Right cardiac atrium (tissue), 5 donors: Measurements from ENCODE around the gene ETS2. TPM values are rescaled to one million over a fixed set of nuclear protein-coding genes. Genes with fewer than 3 reads are reported as not detected.

Experiments
- ATAC-seq, 2 donors: fragments of 200-7000 bp; cut with Tn5 transposase; one replicate each; pipeline versions ENCODE4 v1.8.0 to v1.9.1; 2020; ENCODE audit warnings: moderate library complexity in 2 of 2, mild to moderate bottlenecking in 1 of 2
- DNase-seq, 3 donors: peaks; one replicate each; pipeline ENCODE4 v3.0.0-alpha.2; 2020
- H3K27ac ChIP-seq: one replicate; pipeline ENCODE4 v1.5.1; 2013; ENCODE audit warnings: mild to moderate bottlenecking, low read length, control low read depth, moderate library complexity
- H3K27me3 ChIP-seq: one replicate; pipeline ENCODE4 v1.6.1; 2013; ENCODE audit not compliant: control insufficient read depth, insufficient read depth
- H3K4me1 ChIP-seq: one replicate; pipeline ENCODE4 v1.6.1; 2013; ENCODE audit warnings: low read length; ENCODE audit not compliant: control insufficient read depth, insufficient read depth
- H3K4me3 ChIP-seq: one replicate; pipeline ENCODE4 v1.5.1; 2013; ENCODE audit warnings: low read length, control low read depth
- H3K9me3 ChIP-seq: one replicate; pipeline ENCODE4 v1.6.1; 2013; ENCODE audit warnings: low read length; ENCODE audit not compliant: control insufficient read depth
- WGBS: extraction: QIAGEN DNeasy Blood & Tissue Kit; methylation state at CpG from one replicate; pipeline ENCODE4 v1.1.7; 2013; 5-methylcytosine and 5-hydroxymethylcytosine counted together
- intact Hi-C, 4 donors: fragments of 100-400 bp; cut with DNase I; formaldehyde crosslinking; loops; one replicate each; pipeline versions ENCODE4 v1.11.0 to v1.14.0; 2022 to 2023
- polyA plus RNA-seq: library from polyadenylated mRNA; stranded (reverse); fragments of 200-250 nt; gene quantifications from one replicate; pipeline ENCODE4 v1.2.3, GENCODE V29; 2013
- total RNA-seq, 4 donors: library from RNA; stranded (reverse); fragmentation: NEBNext Ultra II Directional; extraction: Animal tissue kit (Norgen Biotek cat#: 25700); gene quantifications; one replicate each; pipeline ENCODE4 v1.2.1, GENCODE V29; 2021
- donor health status: healthy with polysubstance abuse.
- donor health status: DM: no; HTN: yes; CAD: no.
- donor health status: DM: no; HTN: no; CAD: no.
- donor health status: DM: no; HTN: yes; CAD: no; lungs with severe emphysema.
- donor health status: DM: yes; HTN: yes; CAD: no.

Gene ETS2
- total and polyA plus RNA-seq, 5 donors: 29.7 to 76.3 (median 44.4) TPM

DNA sequence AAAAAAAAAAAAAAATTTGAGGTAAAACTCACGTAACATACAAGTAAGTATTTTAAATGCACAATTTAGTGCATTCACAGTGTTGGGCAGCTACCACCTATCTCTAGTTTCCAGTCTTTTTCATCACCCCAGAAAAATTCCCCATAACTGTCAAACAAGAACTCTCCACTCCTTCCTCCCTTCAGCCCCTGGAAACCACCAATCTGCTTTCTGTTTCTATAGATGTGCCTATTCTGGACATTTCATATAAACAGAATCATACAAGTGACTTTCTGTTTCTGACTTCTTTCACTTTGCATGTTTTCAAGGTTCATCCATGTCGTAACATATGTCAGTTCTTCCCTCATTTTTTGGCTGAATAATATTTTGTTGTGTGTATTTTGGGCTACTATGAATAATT, 24.9 kb upstream of the ETS2 start:
- Histone ChIP-seq H3K27me3 (no peaks in the 10 kb centered on the region), H3K27ac (no peak overlapping the region), H3K4me1 (no peaks in the 10 kb centered on the region), H3K9me3 (no peaks in the 10 kb centered on the region), H3K4me3 (no peak overlapping the region)
- no peak for ATAC-seq
- WGBS: 89% methylated on average over 2 of the region's 2 CpGs
- intact Hi-C loops: no loop called here
- no peak for DNase-seq

DNA sequence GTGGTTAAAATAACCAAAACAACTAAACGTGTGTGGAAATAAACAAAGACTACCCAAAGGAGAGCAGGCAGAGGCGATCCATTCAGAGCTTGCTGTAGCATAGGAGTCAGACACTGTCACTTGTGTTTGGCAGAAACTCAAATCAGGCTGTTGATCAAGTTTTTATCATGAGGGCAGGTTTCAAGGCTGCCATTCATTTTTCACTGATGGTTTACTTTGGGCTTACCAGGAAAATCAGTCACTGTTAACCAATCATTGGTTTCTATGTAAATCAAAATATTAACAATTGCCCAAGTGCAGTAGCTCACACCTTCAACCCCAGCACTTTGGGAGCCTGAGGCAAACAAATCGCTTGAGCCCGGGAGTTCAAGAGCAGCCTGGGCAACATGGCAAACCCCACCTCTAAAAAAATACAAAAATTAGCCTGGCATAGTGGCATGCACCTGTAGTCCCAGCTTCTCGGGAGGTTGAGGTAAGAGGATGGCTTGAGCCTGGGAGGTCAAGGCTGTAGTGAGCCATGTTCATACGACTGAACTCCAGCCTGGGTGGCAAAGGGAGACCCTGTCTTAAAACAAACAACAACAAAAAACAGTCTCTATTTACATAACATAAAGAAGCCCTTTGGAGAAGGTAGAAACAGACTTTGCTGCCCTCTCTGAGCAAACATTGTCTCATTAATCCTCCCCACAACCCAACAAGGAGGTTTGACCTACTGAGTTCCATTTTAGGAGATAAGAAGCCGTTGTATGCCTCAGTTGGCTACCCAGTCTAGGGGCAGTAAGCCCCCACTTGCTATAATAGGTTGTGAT, 21.1 kb upstream of the ETS2 start:
- H3K27me3 ChIP-seq: no peaks in the 10 kb centered on the region
- no peak overlapping the region for H3K4me3 ChIP-seq
- H3K4me1 ChIP-seq: no peaks in the 10 kb centered on the region
- H3K27ac ChIP-seq: no peak overlapping the region
- no peaks in the 10 kb centered on the region for H3K9me3 ChIP-seq
- DNase-seq (no peak), ATAC-seq (no peak)
- intact Hi-C loops: no loop called here
- 82% methylated on average over 7 of the region's 7 CpGs for WGBS

DNA sequence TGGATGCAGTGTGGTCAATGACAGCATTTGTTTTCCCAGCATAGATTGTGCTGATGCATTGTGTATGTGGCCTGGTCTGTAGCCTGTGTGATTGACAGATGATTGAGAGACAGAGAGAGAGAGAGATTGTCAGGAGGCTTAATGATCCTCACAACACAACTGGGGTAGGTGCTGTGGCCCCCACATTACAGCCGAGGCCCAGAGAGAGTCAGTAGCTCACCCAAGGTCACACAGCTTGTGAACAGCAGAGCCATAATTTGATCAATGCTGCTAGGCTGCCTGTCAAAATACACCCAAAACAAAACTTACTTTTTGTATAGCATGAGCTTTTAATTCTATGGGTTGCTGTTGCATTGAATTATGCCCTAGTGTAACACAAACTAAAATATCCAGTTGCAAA, 20.2 kb upstream of the ETS2 start:
- no peaks in the 10 kb centered on the region for H3K27me3 ChIP-seq
- no peaks in the 10 kb centered on the region for H3K9me3 ChIP-seq
- intact Hi-C loops: no loop called here
- ATAC-seq: no peak
- H3K27ac ChIP-seq: no peak overlapping the region
- H3K4me1 ChIP-seq: no peaks in the 10 kb centered on the region
- 91% methylated on average over 1 of the region's 1 CpG for WGBS
- DNase-seq: no peak
- H3K4me3 ChIP-seq: no peak overlapping the region

DNA sequence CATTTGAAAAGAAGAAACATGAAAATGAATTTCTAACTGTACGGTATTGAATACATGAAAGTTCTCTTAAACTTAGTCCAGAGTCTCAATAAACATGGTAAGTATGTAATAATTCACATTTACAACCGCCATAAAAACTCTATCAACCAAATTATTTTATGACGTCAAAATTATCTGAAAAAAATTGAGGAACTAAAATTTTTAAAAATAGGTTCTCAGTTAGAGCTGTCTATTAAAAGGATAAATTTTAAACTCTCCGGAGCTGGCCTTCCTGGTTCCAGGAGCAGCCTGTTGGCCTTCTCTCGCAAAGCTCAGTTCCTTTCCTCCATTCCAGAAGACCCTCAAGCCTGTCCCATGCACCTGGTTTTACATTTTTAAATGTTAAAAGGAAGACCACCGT, 18.7 kb upstream of the ETS2 start:
- DNase-seq (no peak), ATAC-seq (no peak)
- intact Hi-C loops: no loop called here
- no peaks in the 10 kb centered on the region for H3K9me3 ChIP-seq
- H3K4me1 ChIP-seq: no peaks in the 10 kb centered on the region
- H3K27me3 ChIP-seq: no peaks in the 10 kb centered on the region
- no peak overlapping the region for H3K4me3 ChIP-seq
- H3K27ac ChIP-seq: no peak overlapping the region
- 65% methylated on average over 6 of the region's 6 CpGs for WGBS

DNA sequence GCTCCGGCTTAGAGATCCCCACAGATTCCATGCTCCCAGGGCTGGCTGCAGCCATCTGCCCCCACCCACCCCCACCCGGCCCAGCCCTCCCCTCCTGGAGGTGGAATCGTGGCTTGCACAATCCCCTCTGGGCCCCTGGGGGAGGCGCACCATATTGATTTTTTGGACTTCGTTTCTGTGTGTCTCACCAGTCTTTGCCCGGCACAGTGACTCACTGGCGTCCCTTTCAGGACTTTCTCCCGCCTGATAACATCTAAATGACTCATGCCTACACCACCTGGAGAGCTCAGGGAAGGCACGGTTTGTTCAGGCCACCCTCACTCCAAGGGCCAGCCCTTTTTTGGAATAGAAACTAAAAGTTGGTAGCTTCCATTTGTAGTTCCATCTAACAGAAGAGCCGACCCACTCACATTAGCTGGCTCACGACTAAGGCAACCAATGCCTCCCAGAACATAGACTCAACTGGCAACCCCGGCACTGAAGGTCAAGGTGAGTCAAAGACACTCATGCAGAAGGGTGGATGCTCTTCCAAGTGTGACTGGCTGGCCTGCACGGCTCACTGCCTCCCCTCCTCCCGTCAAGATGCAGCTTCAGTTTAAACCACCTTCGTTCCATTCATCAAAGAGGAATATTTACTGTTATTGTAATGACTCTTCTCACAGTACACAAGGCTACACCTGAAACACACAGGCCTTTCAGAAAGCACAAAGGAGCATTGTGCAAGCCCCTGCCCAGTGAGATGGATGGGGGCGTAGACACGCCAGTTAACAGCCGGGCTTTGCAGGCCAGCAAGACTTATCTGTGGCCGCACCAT, 18.1 kb upstream of the ETS2 start:
- Histone ChIP-seq H3K4me3 (no peak overlapping the region), H3K4me1 (no peaks in the 10 kb centered on the region), H3K27me3 (no peaks in the 10 kb centered on the region), H3K9me3 (no peaks in the 10 kb centered on the region), H3K27ac (no peak overlapping the region)
- 76% methylated on average over 19 of the region's 19 CpGs for WGBS
- DNase-seq: no peak
- intact Hi-C loops: no loop called here
- peak in 1 of 2 donors; percentile 51 for ATAC-seq

DNA sequence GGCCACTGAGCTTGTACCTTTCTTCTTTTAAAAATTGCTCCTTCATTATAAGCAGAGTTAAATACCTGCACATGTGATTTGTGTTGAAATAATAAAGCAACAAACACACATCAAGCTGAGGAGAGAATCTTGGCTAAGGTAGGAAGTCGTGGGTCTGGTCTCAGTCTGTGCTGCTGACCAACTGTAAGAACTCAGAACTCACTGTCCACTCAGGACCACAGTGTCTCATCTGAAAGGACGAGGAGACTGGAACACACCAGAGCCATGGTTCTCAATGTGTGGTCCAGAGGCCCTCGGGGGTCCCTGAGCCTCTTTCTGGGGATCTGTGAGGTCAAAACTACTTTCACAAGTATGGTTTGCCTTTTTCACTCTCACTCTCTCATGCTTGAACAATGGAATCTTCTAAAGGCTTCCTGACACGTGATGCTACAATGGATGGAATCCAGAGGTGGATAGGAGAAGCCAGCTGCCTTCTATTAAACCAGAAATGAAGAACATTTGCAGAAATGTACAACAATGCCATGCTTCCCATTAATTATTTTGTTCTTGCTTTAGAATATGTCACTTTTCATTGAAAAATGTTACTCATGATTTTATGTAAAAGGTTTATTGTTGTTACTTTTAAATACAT, 17.3 kb upstream of the ETS2 start:
- 73% methylated on average over 4 of the region's 4 CpGs for WGBS
- no peak for DNase-seq
- no peaks in the 10 kb centered on the region for H3K4me1 ChIP-seq
- no peak for ATAC-seq
- no peaks in the 10 kb centered on the region for H3K9me3 ChIP-seq
- no peak overlapping the region for H3K4me3 ChIP-seq
- no peak overlapping the region for H3K27ac ChIP-seq
- no peaks in the 10 kb centered on the region for H3K27me3 ChIP-seq
- intact Hi-C loops: no loop called here

DNA sequence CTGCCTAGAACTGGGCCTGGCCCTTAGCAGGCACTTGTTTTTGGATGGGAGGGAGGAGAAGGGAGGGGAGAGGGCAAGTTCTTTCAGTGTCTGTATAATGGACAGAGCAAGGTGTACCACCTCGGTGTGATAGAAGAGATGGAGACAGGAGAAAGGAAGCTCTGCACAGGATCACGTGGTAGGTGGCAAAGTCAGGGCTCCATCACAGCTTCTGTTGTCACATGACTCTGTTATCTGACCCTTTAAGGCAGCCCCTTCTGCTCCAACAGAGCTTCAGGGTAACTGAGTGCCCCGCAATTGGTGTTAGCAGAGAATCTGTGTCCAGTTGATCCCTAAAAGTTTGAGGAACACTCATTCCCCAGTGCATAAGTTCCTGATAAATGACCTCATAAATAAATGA, 16.5 kb upstream of the ETS2 start:
- DNase-seq: no peak

DNA sequence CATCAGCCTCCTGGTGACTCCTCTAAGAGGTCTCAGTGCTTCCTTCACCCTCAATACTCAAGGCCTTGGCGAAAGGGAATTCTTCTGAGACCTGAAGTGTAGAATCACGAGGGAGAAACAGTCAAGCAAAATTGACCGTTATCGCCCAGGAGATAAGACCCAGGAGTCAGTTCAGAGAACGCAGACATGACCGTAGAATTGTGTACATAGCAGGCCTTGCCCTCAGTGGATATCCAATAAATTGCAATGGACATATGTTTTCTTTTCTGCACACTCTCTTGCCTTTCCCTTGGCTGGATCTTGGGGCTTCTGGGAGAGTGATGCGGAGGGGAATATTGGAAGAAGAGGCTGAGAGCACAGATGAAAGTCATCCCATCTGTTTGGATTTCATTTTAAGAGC, 15.7 kb upstream of the ETS2 start:
- Histone ChIP-seq H3K9me3 (no peaks in the 10 kb centered on the region), H3K27ac (no peak overlapping the region), H3K4me1 (no peaks in the 10 kb centered on the region), H3K4me3 (no peak overlapping the region), H3K27me3 (no peaks in the 10 kb centered on the region)
- WGBS: 73% methylated on average over 7 of the region's 7 CpGs
- intact Hi-C loops: no loop called here
- ATAC-seq (no peak), DNase-seq (no peak)

More for the DNA sequence above, 16.5 kb upstream of the ETS2 start:
- WGBS: 90% methylated on average over 3 of the region's 3 CpGs
- H3K27ac ChIP-seq: no peak overlapping the region
- H3K27me3 ChIP-seq: no peaks in the 10 kb centered on the region
- no peak overlapping the region for H3K4me3 ChIP-seq
- intact Hi-C loops: no loop called here
- no peak for ATAC-seq
- H3K9me3 ChIP-seq: no peaks in the 10 kb centered on the region
- H3K4me1 ChIP-seq: no peaks in the 10 kb centered on the region

DNA sequence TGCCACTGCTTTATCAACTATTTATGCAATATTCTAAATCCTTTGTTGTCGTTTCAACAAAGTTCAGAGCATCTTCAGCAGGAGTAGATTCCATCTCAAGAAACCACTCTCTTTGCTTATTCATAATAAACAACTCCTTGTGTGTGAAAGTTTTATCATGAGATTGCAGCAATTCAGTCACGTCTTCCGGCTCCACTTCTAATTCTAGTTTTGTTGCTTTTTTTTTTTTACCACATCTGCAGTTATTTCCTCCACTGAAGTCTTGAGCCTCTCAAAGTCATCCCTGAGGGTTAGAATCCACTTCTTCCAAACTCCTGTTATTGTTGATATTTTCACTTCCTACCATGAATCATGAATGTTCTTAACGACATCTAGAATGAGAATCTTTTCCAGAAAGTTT, 14.8 kb upstream of the ETS2 start:
- 74% methylated on average over 4 of the region's 4 CpGs for WGBS
- no peak for ATAC-seq

DNA sequence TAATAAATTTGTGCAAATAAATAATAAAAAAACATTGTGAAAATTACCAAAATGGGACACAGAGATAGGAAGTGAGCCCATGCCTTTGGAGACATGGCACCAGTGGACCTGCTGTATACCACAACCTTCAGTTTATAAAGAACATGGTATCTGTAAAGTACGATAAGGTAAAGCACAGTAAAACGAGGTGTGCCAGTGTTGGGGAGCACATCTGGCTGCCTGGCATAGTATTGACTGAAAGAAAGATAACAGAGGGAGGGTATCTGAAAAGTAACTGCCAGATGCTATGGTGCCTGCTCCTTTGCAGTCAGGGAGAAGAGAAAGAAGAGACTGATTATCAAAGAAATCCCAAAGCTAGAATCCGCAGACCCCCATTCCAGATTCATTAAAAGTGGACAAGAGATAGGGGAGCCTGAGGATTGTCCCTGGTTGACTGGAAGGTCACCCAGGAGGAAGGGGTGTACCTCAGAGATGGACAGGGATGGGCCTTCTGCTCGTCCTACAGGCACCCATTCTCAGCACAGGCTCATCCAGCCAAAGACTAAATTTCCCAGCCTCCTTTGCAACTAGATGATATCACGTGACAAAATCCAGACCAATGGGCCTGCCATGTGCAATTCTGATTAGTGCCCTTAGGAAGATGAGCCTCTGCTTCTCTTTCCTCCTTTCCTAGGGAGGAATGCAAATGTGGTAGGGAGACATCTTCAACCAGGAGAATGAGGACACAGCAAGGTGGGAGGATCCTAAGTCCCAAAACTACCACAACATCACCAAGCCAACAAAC, 12.9 kb upstream of the ETS2 start:
- Histone ChIP-seq H3K27me3 (no peaks in the 10 kb centered on the region), H3K4me1 (no peaks in the 10 kb centered on the region), H3K4me3 (no peak overlapping the region), H3K27ac (no peak overlapping the region), H3K9me3 (no peaks in the 10 kb centered on the region)
- intact Hi-C loops: no loop called here
- 87% methylated on average over 5 of the region's 5 CpGs for WGBS
- ATAC-seq: no peak
- no peak for DNase-seq

More for the DNA sequence above, 14.8 kb upstream of the ETS2 start:
- H3K27me3 ChIP-seq: no peaks in the 10 kb centered on the region
- no peaks in the 10 kb centered on the region for H3K9me3 ChIP-seq
- DNase-seq: no peak
- no peak overlapping the region for H3K4me3 ChIP-seq
- intact Hi-C loops: no loop called here
- H3K27ac ChIP-seq: no peak overlapping the region
- no peaks in the 10 kb centered on the region for H3K4me1 ChIP-seq
